HG03196 (cell line): ENCODE results near the gene RGS12.
A peak's percentile ranks its signal among the peaks of the same experiment; 100 is the strongest.

ENCODE experiments used
- ATAC-seq: cut with Tn5 transposase; IDR thresholded peaks from one replicate; pipeline ENCODE4 v1.9.1; 2021; ENCODE audit not compliant: unreplicated experiment

The RGS12 gene

DNA sequence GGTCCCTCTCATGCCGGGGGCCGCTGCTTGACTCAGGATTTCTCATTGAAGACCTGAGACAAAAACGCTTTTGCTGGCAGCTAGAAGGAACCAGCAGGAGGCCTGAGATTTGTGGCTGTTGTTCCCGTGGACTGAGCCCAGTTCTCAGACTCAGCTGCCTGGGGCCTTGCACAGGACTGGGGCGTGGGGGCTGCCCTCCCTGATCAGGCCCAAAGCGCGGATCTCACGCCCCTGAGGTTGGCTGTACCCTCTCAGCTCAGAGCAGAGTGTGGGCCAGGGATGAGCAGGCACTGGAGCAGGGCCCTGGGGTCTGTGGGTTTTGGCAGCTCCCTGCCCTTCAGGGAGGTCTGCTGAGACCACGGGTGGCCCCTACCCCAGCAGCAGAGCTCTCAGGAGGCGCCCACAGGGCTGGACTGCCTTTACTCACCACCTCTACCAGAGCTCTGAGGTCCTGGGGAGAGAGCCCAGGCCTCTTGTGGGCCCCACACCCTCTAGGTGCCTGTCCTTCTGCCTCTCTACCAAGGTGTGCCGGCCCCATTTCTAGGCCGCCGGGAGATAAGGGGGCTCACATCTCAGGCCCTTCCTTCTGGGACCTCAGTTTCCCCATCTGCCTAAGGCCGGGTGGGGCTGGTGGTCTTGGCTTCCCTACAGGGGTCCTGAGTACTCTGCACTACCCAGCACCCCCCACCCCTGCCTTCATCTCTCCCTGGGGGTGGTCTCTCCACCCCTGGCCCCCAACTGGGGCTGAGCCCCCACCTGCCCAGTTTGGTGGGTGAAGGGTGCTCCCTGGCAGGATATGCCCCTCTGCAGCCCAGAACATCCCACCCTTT, 38.3 kb upstream of the RGS12 start:
- ATAC-seq = no peak

DNA sequence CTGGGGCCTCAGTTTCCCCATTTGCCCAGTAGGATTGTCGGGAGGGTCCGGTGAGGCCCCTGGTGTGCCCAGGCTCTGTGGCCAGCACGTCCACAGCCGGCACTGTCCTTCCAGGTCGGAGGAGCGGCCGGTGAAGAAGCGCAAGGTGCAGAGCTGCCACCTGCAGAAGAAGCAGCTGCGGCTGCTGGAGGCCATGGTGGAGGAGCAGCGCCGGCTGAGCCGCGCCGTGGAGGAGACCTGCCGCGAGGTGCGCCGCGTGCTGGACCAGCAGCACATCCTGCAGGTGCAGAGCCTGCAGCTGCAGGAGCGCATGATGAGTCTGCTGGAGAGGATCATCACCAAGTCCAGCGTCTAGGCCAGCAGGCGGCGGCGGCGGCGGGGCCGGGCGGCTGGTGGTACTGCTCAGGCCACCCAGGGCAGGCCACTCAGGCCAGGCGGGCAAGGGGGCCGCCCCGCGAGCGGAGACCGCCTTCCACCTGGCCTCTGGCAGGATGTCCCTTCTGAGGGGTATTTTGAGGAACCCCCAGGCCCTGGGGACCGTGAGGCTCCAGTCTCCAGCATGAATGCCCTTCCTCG, 37.1 kb upstream of the RGS12 start:
- no peak for ATAC-seq

DNA sequence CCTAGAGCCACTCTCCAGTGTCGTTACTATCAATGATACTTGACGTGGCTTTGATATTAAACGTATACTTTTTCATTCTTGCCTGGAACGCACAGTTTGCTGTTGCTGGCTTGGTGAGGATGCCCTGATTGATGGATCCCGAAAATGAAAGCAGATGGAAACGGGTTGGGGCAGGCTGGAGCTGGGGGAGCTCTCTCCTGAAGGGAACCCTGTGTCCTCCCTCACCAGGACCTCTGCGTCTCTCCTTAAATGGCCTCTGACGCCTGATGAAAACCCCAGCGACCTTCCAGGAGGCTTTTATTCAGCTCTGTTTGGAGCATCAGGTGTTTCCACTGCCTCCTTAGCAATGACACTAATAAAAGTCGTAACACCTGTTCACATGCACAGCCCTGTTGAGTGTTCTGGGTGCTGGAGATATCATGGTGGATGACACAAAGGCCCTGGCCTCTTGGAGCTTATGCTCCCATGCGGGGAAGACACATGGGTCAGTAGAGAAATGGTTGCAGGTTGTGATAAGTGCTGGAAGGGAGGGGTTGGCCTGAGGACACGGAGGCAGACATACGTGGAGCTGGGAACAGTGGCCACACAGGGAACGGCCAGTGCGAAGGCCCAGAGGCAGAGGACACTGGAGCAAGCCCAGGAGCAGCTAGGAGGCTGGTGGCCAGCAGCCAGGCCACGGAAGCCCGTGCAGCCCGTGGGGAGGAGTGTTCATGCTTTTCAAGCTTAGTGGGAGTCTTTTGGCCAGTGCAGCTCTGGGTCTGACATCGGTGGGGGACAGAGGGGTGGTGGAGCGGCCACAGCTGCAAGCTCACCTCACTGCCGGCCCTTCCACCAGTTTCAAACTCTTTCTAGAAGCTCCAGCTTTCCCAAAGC, 36.4 kb upstream of the RGS12 start:
- ATAC-seq = no peak

DNA sequence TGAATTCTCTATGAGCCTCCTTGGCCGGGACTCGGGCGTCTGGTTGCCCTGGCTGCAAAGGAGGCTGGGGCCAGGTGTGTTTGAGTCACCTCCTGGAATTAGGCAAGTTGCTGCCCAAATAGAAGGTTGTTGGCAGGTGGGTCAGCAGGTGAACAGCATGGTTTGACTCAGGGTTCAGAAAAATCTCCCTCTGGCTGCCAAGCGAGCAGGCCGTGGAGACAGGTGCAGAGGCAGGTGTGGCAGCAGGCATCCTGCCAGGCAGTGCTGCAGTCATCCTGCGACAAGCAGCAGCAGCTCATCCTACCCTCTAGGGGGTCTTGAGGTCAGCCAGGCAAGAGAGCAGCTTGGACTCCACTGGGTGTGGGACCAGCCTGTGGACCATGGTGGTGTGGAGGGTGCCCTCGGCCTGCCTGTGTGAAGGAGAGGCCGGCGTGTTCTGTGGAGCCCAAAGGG, 35.7 kb upstream of the RGS12 start:
- ATAC-seq = no peak

DNA sequence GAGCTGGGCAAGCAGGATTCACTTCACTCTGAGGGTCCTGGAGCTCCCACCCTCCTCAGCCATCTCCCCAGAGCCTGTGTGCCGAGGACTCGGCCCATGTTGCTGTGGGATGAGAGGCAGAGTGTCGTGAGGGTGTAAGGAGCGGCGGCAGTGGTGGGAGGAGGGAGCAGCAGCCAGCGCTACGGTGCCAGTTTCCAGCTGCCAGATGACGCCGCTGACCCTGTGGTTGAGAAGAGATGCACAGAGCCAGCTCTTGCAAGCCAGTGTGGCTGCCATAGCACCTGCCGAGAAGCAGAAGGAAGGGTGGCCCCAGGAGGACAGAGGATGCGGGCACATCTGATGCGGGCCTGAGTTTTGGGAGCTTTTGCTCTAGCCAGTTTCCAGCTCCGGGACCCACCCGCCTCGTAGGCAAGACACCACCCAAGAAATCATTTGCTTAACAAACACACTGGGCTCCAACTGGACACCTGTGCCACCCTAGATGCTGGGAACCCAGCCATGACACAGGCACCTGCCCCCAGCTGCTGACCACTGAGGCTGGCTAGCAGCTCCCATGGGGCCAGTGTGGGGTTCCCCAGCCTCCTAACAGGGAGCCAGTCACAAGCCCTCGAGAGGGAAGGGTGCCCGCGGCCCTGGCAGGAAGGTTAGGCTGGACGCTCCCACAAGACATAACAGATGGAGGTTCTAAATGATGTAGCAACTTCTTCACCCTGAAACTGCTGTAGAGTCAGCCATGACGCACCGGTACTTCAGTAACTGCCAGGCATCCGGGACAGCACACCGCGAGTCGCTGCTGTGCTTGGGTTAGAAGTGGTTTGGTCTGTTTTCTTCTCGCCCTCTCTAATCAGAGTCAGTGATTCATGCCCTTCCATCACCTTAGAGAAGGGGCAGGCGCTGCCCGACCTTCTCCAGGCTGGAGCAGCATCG, 35.0 kb upstream of the RGS12 start:
- peak; percentile 44 for ATAC-seq

DNA sequence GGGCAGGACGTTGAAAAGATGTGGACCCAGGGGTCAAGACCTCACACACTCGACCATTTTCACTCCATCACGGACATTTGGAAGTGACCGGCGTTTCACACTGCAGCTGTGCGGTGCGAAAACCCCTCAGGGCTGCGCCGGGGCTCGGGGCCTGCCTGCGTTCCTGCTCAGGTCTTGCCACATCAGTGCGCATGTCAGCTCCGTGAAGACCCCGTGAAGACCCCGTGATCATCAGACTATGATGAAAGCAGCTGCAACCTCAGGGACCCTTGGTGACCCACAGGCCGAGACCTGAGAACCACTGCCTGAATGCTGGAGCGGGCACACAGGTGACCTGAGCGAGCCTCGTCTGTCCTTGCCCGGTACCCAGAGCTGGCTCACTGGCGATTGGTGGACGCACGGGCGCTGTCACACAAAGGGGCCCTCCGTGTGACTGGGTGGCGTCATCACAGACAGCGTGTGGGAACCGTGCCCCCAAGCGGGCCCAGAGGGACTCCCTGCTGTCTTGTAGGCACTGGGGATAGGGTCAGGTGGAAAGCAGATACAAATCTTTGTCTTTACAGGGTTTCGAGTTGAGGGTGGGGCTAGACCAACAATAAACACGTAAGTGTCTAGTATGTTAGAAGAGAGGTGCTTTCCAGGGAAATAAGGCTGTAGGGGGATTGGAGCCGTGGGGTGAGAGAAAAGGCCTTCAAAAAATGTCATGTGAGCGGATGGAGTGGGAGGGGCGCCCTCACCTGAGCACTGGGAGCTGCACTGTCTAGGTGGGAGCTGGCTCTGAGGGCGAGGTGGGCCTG, 31.2 kb upstream of the RGS12 start:
- ATAC-seq = no peak

DNA sequence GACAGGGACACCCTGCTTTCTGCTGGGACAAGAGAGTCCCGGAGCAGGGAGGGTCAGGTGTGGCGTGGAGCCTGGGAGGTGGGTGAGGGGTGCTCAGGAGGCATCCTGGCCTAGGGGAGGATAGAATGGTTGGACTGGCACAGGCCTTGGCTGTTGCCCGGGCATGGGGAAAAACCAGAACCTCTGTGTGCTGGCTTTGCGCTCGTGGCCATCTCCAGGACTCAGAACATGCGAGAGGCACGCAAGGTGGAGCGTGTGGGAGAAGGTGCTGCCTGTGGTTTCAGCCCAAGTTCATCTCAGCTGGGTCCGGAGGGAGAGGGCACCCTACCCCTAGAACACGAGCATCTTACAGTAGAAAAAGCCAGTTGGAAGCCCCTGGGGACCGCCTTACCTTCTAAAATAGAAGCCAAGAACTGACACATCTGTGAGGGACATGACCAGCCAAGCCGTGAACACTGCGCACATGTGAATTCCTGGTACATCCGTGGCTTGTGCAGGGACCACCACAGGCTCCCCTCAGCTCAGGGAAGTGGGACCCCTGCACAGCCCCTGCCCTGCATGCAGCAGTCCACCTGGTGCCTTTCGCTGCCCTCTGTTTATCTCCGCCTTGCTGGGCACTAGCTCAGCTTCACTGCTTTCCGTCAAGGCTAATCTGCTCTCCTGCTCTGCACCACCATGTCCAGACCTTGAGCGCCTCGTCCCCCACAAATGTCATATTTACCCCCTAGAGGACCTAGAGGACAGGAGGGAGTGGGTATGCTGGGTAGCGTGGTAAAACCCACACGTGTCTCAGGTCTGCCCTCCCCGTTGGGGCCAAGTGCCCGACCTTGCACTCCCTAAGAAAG, 30.4 kb upstream of the RGS12 start:
- no peak for ATAC-seq

DNA sequence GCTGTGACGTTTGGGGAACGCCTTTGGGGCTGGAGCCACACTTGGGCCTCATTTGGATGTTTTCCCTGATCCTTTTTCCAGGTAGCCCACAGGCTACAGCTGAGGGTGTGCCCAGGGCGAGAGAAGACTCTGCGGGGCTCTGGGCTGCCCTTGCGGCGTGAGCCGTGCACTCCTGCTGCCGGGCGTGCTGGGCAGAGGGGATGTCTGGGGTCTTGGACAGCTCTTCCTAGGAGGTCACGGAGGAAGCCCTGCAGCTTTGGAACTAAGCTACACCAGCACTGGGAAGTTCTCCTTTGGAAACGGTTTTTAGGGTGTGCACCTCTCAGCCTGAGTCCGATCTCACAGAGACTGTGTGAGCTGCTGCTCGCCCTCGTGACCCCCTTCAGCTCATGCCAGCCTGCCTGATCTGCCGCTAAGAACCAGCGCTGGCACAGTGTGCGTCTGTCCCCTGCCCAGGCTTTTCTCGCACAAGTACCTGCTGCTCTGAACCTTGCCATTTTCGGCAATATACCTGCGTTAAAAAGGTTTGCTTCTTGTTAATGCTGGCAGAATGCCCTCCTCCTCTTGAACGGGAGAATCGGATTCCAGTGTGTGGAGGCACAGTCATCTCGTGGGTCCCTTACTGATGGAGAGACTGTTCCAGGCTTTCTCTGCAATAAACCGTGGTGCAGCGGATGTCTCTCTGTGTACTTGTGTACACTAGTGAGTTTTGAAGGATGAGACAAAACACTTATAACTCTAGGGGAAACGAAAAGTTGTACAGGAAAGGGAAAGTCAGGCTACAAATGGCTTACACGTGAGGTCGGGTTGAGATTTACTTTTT, 29.6 kb upstream of the RGS12 start:
- no peak for ATAC-seq

DNA sequence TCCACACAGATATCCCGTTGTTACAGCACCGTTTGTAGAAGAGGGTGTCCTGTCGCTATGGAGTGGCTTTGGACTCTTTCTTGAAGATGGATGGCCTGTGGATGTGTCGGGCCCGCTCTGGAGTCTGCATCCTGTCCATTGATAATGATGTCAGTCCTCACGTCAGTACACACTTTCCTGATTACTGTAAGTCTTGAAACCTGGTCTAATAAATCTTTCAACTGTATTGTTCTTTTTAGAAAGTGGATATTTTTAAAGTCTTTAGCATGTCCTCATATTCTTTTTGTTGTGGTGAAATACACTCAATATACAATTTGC, 29.0 kb upstream of the RGS12 start:
- ATAC-seq = no peak

DNA sequence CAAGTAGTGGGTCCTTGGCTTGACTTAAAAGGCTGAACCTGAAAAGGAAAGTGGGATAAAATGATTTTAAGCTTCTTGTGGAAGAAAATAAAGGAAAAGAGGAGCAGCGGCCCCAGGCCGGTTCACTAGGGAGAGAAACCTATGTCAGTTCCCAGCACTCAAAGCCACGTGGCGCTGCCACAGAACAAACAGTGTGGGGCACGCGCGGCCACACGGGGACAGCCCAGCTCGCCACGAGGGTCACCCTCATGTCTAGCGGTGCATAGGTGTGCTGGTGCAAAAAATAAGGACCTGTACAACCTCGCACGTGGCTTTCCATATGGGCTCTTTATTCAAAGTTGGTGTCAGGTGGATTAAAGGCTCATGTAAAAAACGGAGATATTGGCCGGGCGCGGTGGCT, 26.7 kb upstream of the RGS12 start:
- no peak for ATAC-seq

DNA sequence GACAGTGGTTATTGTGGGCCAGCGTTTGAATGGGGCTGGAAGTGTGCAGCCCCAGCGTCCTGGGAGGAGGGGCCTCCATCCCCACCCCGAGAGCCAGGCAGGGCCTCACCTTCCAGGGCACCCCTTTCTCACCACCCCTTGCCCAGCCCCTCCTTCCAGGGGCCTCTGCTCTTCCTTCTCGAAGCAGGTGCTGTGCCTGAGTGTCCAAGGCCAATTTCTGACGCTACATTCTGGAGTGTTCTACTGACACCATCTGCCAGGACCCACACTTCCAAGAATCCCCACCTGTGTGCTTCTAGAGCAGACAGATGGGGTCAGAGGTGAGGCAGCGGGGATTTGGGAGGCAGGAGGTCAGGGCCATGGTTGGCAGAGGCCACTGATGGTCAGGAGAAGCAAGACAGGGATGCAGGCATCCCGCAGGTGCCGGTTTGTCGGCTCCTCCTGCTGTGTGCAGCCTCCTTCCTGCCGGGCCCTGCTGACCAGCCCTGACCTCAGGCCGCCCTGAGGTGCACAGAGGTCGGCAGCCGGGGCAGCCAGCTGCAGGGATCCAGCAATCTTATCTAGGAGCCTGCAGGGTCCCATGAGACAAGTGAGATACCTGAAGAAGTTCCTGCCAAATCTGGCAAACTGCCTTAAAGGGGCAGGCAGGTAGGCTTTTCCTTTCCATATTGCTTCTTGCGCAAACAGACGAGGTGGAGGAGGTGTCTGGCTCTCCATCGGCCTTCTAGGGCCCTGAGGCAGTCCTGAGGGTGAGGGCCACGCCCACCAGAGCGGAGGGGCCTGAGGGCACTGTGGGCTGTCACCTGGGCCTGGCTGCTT, 25.0 kb upstream of the RGS12 start:
- no peak for ATAC-seq

DNA sequence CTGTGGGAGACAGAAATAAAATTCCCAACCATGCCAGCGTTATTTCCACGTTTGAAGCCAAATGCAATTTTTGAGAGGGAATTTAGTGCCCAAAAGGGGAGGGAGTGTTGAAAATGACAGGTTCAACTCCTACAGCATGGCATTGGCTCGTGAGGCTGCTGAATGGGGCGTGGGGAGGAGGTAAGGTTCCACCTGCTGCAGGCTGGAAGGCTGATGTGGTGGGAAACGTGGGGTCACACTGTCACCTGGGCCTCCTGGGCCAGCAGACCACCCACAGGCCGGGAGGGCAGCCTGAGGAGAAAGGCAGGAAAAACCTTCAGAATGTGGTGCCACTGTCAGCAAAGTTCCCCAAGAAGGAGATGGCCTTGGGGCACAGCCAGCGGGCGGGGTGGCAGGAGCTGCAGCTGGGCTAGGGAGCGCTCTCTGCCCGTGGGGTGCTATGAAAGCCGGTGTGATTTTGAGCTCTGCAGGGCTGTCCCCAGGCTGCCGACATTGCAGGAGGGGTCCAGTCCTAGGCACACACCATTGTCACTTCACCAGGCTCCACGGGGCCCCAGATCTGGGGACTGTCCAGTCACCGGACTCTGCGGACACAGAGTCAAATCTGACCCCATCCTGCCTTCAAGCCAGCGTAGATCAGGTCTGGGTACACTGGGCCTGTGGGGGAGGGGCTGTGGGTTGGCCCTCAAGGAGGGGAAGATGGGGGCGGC, 24.3 kb upstream of the RGS12 start:
- ATAC-seq = no peak

DNA sequence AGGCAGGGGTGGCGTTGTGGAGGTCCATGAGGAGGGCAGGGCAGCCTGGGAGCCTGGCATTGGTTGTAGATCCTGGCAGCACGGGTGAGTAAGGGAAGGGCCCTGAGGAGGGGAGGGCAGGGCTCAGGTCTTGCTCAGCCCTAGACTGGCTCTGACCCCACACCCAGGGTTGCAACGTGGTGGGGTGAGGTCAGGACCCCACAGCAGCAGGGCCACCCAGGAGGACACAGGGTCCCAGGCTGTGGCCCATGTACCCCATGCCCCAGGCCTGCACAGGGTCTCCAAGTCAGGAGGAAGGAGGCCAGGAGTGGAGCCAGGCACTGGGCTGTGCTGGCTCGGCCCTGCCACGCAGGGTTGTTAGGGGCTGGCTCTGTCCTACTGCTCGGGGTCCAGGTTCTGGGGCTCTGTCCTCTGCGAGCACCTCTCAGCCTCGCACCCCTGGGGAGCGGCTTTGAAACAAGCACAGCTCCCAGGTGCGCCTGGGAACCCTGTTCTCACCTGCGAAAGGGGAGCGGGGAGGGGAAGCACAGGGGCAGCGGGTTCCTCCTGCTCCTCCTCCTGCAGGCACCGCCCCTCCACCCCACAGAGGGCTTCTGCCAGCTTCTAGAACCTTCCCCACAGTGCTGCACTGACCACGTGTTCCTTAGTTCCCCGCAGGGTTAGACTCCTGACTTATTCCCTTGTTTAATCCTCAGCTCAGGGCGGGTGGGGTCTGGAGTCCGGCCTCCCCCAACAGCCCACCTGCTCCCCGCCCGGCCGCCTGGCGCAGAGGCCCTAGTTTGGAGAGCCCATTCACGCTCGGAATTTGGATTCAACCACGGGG, 23.5 kb upstream of the RGS12 start:
- no peak for ATAC-seq

DNA sequence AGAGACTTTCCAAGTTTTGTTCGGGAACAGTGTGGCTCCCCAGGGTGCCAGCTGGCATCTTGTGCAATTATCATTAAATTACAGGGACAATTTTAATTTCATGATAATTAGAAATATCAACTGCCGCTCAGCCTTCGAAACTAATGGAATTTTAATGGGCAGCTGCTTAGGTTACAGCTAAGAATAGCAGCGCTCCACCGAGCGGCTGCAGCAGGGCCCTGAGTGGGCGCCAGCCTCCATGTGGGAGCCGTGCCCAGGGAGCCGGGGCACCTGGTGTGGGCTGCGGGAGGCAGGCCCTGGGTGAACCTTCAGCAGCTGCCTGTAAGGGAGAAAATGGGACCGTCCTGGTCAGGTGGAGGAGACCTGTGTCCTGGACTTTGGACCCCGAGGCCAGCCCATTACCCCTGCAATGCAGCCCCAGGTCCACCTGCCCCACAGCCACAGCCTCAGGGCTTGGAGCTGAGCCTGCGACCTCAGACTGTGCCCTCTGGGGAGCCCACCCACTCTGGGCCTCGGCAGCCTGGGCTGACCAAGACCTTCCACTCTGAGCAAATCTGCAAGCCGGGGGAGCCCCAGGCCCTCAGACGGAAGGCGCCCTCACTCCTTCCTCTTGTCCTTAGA, 22.7 kb upstream of the RGS12 start:
- ATAC-seq = no peak

DNA sequence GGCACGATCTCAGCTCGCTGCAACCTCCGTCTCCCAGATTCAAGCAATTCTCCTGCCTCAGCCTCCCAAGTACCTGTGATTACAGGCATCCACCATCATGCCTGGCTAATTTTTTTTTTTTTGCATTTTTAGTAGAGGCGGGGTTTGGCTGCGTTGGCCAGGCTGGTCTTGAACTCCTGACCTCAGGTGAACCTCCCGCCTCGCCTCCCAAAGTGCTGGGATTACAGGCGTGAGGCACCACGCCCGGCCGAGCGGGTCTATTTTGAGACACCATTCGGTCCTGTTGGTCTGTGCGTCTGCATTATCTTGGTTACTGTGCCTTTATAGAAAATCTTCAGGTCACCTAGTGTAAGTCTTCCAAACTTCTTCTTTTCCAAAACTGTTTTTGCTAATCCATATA, 21.7 kb upstream of the RGS12 start:
- no peak for ATAC-seq

DNA sequence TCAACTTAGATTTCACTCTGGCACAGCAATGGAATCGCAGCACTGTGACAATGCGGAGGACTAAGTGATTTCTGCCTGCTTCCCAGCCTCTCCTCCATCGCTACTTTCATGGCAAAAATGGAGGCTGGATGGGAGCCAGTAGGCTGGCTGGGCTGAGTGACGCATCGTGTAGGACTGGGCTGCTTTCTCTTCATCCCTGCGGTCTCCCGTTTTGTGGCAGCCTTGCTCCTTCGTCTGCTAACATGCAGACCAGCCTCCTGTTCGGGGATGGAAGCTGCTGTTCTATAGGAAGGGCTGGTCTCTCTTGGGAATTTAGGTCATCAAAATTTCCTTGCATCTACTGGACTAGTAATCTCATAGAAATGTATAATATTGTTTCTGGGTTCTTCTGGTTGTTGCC, 15.8 kb upstream of the RGS12 start:
- no peak for ATAC-seq
